ENCODE results near the gene NAA15.

The NAA15 gene

DNA sequence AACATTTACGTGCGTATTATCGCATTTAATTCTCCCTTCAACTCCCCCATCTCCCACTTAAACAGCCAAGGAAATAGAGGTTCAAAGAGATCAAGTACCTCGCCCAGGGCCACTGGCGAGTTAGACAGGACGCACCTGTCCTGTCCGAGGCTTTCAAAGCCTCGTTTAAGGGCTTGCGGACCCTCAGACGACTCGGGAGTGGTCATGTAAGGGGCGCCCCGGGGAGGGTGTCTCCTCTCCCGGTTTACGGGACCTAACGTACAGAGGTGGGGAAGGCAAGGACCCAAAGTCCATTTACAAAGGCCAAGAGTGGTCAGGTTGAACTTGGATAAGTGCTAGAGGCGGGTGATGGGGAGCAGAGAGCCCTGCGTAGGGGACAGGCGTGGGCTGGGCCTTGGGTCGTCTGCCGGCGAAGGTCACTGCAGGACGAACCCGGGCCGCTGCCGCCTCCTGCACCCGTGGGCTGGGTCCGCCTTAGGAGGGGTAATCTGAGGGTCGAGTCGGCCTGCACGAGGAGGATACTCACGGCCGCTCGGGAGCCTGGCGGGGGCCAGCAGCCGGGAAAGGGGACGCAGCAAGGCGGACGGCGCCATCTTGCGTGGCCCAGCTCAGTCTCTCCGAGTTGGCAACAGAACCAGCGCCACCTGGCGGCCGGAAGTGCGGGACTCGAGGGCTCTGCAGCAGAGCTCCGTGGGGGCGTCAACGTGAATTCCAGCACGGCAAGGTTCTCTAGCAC lies 5.9 kb upstream of the NAA15 start:
- in situ Hi-C loops (cut with MboI; ENCODE audit: low sequenced_read_pairs, unreplicated experiment) = loop anchor here (10.0 kb wide), 1 partner anchor 261 kb away; no protein-coding TSS in a partner anchor
- TF ChIP-seq, protein P1, sequence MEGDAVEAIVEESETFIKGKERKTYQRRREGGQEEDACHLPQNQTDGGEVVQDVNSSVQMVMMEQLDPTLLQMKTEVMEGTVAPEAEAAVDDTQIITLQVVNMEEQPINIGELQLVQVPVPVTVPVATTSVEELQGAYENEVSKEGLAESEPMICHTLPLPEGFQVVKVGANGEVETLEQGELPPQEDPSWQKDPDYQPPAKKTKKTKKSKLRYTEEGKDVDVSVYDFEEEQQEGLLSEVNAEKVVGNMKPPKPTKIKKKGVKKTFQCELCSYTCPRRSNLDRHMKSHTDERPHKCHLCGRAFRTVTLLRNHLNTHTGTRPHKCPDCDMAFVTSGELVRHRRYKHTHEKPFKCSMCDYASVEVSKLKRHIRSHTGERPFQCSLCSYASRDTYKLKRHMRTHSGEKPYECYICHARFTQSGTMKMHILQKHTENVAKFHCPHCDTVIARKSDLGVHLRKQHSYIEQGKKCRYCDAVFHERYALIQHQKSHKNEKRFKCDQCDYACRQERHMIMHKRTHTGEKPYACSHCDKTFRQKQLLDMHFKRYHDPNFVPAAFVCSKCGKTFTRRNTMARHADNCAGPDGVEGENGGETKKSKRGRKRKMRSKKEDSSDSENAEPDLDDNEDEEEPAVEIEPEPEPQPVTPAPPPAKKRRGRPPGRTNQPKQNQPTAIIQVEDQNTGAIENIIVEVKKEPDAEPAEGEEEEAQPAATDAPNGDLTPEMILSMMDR (IDR thresholded peaks at IDR 0.05; ENCODE audit: borderline replicate concordance, control extremely low read depth, extremely low read depth, insufficient read depth, missing control alignments) = peak; percentile 94
- DNase-seq (ENCODE audit: low spot score) = peak; percentile 91

DNA sequence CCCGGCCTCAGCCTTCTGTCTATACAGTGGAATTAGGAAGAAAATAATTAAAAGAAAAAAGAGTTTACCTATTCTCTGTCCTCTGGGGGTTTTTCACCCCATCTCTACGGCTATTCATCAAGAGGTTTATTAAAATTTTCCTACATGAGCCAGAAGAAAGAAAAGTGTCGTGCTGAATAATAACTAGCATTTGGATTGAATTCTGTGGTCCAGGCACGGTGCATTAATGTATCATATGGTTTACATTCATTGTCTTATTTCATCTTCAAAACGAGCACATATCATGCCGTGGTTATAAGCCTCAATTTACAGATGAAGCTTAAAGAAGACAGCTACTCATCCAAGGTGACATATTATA lies 5.4 kb upstream of the NAA15 start:
- in situ Hi-C loops (cut with MboI; ENCODE audit: low sequenced_read_pairs, unreplicated experiment) = loop anchor here (10.0 kb wide), 1 partner anchor 261 kb away; no protein-coding TSS in a partner anchor
- TF ChIP-seq, protein P1 (IDR thresholded peaks at IDR 0.05; ENCODE audit: borderline replicate concordance, control extremely low read depth, extremely low read depth, insufficient read depth, missing control alignments) = no peak
- DNase-seq (ENCODE audit: low spot score) = no peak

DNA sequence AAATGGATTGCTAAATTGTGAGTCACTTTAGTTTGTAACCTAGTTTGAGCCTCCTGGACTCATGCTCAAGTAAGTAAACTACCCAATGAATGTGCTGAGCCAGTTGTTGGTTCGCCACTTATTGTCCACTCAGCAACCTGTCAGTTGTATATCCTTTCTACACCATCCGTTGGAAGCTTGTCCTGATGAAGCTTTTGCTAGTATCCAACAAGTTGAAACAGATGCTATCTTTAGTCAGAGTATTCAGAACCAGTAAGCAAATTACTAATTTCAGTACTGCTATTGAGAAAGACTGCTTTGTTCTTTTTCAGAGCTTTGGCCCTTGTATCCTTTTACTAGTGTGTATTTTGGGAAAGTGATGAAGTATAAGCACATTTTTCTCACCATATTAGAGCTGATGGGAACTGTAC lies 4.3 kb upstream of the NAA15 start:
- TF ChIP-seq, protein P1 (IDR thresholded peaks at IDR 0.05; ENCODE audit: borderline replicate concordance, control extremely low read depth, extremely low read depth, insufficient read depth, missing control alignments) = no peak
- in situ Hi-C loops (cut with MboI; ENCODE audit: low sequenced_read_pairs, unreplicated experiment) = loop anchor here (10.0 kb wide), 1 partner anchor 262 kb away; no protein-coding TSS in a partner anchor
- DNase-seq (ENCODE audit: low spot score) = peak; percentile 38

DNA sequence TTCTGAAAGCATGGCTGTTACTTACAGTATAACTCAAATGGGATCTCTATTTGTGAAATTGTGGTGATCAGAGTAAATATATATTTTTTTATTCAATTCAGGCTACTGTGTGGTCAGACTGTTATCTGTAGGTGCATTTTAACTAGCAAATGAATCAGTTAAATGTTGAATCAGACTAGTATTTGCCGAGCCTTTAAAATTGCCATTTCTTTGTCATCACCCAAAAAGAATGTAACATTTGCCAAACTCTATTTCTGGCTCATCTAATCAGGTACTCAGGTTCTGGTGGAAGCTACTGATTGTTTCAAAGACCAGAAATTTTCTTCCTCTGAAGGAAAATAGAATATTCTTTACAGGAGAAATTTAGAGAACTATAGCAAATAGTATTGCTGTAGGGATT lies 1.8 kb upstream of the NAA15 start:
- TF ChIP-seq, protein P1 (IDR thresholded peaks at IDR 0.05; ENCODE audit: borderline replicate concordance, control extremely low read depth, extremely low read depth, insufficient read depth, missing control alignments) = no peak
- in situ Hi-C loops (cut with MboI; ENCODE audit: low sequenced_read_pairs, unreplicated experiment) = loop anchor here (10.0 kb wide), 1 partner anchor 265 kb away; no protein-coding TSS in a partner anchor
- no peak for DNase-seq (ENCODE audit: low spot score)

DNA sequence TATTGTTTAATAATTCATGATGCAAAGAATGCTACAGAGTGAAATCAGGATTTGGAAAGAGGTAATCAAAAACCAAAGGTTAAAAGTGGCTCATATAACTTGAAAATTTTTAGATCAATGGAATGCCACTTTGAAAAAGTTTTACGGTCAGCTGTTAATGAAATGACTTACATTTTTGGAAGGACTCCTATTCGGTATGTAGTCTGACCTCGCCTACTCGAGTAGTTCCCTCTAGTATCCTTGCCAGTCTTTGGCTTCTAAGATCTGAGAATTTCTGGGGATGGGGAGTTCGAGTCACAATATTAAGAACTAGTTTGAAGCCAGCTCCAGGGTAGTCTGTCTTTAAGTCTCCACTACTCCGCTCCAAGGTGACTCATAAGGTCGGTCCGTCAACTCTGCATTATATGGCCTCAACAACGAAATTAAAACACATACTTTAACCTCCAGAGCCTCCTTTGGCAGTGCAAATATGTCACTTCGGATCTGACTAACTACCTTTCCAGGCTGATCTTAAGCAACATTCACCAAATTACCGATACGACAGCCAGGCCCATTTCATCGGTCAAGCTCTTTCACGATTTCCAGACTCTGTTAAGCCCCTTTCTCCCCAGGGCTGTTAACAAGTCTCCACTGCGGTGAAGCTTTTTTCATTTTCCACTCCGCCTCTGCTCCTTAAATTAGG lies 733 bp upstream of the NAA15 start:
- no peak for DNase-seq (ENCODE audit: low spot score)
- TF ChIP-seq, protein P1 (IDR thresholded peaks at IDR 0.05; ENCODE audit: borderline replicate concordance, control extremely low read depth, extremely low read depth, insufficient read depth, missing control alignments) = no peak
- in situ Hi-C loops (cut with MboI; ENCODE audit: low sequenced_read_pairs, unreplicated experiment) = no loop called here

DNA sequence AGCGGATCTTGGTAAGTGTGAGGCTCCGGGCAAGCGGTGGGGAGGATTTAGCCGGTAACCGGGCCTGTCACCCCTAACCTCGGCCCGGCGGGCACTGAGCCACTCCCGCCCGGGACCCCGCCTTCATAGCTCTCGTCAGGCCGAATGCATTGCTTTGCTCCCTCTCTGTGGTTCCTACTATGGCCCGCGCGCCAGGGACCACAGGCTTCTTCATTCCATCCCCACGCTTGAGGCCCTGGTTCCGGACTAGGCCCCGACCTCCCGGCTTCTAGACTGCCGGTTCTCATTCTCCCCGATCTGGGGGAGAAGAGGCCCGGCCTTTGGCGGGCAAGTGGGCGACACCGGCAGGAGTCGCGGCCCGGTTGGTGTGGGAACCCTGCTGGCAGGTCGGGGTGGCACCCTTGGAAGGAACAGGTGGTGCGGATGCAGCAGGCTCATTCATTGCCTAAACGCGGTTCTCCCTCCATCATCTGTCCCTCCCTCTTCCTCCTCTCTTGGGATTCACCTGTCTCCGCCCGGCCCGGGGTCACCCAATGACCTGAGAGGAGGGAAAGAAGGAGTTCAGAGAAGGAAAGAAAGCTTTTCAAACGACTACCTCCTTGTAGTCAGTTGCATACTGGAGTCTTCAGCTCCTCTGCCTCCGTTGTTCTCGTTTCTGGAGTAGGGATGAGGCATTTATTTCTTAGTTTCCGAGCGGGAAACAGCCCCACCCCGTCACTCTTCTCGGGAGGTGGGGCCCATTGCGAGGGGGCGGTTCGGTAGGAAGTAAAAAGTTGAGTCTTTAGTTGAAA lies 711 bp downstream of the NAA15 start, which contains the start of gene NDUFC1:
Gene NDUFC1, minus strand, starts transcription at position 657 of the 791 bp plus-strand sequence. CDS start 6,679 bp downstream, outside the sequence.
- peak; percentile 67 for DNase-seq (ENCODE audit: low spot score)
- in situ Hi-C loops (cut with MboI; ENCODE audit: low sequenced_read_pairs, unreplicated experiment) = no loop called here
- TF ChIP-seq, protein P1 (IDR thresholded peaks at IDR 0.05; ENCODE audit: borderline replicate concordance, control extremely low read depth, extremely low read depth, insufficient read depth, missing control alignments) = no peak
